ENCODE measurements around the gene NPM3.

DNA sequence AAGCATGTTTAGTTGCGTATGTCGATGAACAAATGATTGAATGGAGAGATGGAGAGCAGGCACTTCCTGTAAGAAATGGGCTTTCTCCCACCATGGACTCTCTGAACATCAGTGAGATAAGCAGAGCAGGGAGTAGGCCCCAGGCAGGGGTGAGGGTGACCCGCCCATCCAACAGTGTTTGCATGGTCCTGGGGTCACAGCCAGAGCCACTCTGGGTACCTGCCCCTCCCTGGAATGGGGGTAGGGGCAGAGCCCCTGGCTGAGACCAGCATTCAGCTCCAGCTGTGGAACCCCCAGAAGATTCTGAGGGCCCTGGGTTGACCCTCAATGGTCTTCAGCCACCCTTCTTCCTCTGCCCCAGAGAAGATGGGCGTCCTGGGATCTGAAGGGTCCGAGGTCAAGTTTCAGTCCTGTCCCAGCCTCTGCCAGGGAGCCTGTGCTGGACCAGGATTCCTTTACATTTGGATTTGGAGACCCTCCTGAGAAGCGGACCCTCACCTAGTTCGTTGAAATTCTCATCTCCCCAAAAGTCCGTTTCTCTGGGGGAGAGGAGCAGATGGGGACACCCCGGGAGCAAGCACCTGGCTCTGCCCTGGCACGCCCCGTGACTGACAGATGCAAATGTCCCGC is 5.0 kb downstream of the NPM3 start:
- no peak for TF ChIP-seq EZH2phosphoT487 (IDR thresholded peaks at IDR 0.05; ENCODE audit: insufficient read depth, low read depth)
- no peak for TF ChIP-seq EZH2 (IDR thresholded peaks at IDR 0.05; ENCODE audit: insufficient read depth, poor library complexity, severe bottlenecking)

Data from GM23248 (cell line).